ENCODE results near the gene DTX4.

DTX4 gene

DNA sequence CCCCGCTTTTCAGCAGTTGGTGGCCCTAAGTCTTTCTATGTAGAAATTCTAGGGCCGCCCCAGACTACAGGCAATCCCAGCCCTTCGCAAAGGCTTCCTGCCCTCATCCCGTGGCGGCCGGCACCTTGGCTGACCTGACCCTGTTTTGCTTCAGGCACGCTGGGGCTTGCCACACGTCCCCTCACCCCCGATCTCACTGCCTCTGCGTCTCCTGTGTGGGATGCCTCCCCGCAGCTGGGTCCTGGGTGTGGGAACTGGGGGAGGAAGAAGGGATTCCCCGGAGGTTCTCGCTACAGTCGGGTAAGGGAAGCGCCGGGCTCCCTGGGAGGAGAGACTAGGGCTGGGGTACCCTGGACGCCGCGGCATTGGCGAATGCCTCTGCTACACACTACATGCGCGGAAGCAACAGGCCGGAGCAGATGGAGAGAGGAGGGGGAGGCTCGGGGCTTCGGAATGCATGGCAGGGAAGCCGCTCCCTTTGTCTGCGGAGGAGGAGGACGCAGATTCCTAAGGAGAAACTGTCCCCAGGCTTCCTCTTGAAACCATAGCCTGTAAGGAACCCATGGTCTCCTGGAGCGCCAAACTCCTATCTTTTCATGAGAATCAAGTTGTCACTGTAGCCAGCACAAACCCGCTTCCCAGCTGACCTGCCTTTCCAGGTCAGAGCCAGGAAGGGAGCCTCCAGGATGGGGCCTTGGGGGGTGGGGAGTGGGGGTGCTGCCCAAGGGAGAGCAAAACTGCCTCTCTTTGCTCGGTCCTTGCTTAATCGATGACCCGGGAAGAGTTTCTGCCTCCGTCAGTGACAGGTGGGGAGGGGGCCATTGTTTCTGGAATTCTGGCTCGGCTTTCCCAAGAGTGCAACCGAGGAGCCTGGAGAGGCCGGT lies 1.4 kb downstream of the DTX4 start:
- H3K9me3 ChIP-seq (ENCODE audit: control insufficient read depth, insufficient read depth, low read length): no peaks in the 10 kb centered on the region
- peak overlapping the region; percentile 80 for H3K4me3 ChIP-seq (ENCODE audit: low read depth, low read length)
- peak overlapping the region; percentile 90 for H3K27ac ChIP-seq (ENCODE audit: low read depth, low read length)
- H3K9ac ChIP-seq (ENCODE audit: low read depth, low read length): peak overlapping the region; percentile 51; the same call in 1 of the 2 replicates
- H3K4me1 ChIP-seq (ENCODE audit: control insufficient read depth, insufficient read depth, low read length): peaks cover 22% of the 10 kb centered on the region
- peaks cover 5% of the 10 kb centered on the region; the same call in 1 of the 2 replicates for H3K27me3 ChIP-seq (ENCODE audit: control insufficient read depth, insufficient read depth, low read length)
- no peaks in the 10 kb centered on the region for H3K36me3 ChIP-seq (ENCODE audit: control insufficient read depth, insufficient read depth, low read length)

DNA sequence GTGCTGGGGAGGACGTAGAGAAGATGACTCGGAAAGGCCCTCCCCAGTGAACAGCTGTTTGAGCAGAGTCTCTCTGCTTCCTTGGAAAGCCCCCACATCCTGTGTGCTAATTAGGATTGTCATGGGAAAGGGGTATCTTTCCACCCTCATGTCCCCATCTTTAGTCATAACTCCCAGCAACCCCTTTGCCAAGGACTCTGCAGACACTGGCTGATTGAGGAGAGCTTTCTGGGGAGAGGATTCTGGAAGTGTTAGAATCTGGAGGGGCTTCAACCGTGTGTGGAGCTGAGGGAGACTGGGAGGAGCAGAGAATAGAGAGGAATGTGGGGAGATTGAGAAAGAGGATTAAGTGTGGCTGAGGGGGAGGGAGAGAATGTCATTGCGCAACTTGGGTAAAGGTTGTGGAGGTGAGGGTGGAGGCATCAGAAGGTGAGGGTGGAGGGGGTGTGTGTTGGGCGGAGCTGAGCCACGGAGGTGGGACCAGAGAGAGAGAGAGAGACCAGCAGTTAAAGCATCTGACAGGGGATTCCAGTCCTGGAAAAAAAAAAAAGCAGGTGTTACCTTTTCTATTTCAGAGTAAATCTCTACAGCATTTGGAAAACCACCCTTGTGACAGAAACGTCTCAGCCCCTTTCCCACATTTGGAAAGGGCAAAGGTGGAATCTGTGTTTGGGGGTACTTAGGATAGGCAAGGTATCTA lies 2.2 kb downstream of the DTX4 start:
- peak overlapping the region; percentile 80 for H3K4me3 ChIP-seq (ENCODE audit: low read depth, low read length)
- H3K9ac ChIP-seq (ENCODE audit: low read depth, low read length): peak overlapping the region; percentile 51; the same call in 1 of the 2 replicates
- peaks cover 22% of the 10 kb centered on the region for H3K4me1 ChIP-seq (ENCODE audit: control insufficient read depth, insufficient read depth, low read length)
- 0 out of 2 replicates have a peak, but pooled peaks cover 3% of the 10 kb centered on the region for H3K9me3 ChIP-seq (ENCODE audit: control insufficient read depth, insufficient read depth, low read length)
- H3K27ac ChIP-seq (ENCODE audit: low read depth, low read length): peak overlapping the region; percentile 90
- peaks cover 5% of the 10 kb centered on the region; the same call in 1 of the 2 replicates for H3K27me3 ChIP-seq (ENCODE audit: control insufficient read depth, insufficient read depth, low read length)
- no peaks in the 10 kb centered on the region for H3K36me3 ChIP-seq (ENCODE audit: control insufficient read depth, insufficient read depth, low read length)

DNA sequence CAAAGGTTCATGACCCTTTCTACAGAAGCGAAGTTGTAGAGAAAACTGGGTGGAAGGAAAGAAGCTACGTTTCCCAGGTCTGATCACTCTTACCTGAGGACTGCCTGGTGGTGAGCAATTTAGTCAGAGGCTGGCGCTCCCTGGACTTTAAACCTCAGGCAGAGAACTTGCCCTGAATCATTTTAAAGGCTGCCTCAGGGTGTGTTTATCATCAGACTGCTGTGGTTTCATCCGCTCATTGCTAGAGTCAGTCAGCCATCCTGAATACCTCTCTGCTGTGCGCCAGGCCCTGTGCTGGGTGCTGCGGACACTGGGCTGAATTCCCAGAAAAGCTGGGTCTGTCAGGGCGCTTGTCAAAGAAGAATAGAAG lies 2.7 kb downstream of the DTX4 start:
- Histone ChIP-seq H3K27ac (ENCODE audit: low read depth, low read length) (peak overlapping the region; percentile 56), H3K36me3 (ENCODE audit: control insufficient read depth, insufficient read depth, low read length) (no peaks in the 10 kb centered on the region)

DNA sequence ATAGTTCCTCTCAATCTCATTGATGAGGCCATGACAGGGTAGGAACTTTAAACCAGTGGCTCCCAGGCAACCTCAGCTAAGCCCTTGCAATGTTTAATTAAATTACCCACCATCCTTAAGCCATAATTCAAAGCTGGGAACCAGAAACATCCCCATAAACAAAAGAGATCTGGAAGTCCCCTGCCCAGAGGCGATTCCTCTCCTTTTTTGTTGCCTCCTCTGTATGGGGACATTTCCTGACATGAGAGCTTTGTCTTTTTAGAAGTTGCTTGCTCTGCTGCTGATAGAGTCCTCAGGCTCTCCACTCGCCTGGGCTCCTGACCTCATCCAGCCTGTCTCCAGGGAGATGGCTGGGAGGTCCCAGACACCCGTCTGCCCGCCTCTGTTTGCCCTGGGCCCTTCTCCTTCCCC lies 3.2 kb downstream of the DTX4 start:
- Histone ChIP-seq H3K9ac (ENCODE audit: low read depth, low read length) (no peak overlapping the region), H3K27ac (ENCODE audit: low read depth, low read length) (peak overlapping the region; percentile 56), H3K9me3 (ENCODE audit: control insufficient read depth, insufficient read depth, low read length) (0 out of 2 replicates have a peak, but pooled peaks cover 3% of the 10 kb centered on the region), H3K27me3 (ENCODE audit: control insufficient read depth, insufficient read depth, low read length) (peaks cover 5% of the 10 kb centered on the region; the same call in 1 of the 2 replicates), H3K36me3 (ENCODE audit: control insufficient read depth, insufficient read depth, low read length) (no peaks in the 10 kb centered on the region), H3K4me1 (ENCODE audit: control insufficient read depth, insufficient read depth, low read length) (peaks cover 22% of the 10 kb centered on the region), H3K4me3 (ENCODE audit: low read depth, low read length) (no peak overlapping the region)

More for the DNA sequence above, 2.7 kb downstream of the DTX4 start:
- Histone ChIP-seq H3K9ac (ENCODE audit: low read depth, low read length) (no peak overlapping the region), H3K4me3 (ENCODE audit: low read depth, low read length) (peak overlapping the region; percentile 80; the same call in 1 of the 2 replicates), H3K27me3 (ENCODE audit: control insufficient read depth, insufficient read depth, low read length) (peaks cover 5% of the 10 kb centered on the region; the same call in 1 of the 2 replicates), H3K4me1 (ENCODE audit: control insufficient read depth, insufficient read depth, low read length) (peaks cover 22% of the 10 kb centered on the region), H3K9me3 (ENCODE audit: control insufficient read depth, insufficient read depth, low read length) (0 out of 2 replicates have a peak, but pooled peaks cover 3% of the 10 kb centered on the region)

DNA sequence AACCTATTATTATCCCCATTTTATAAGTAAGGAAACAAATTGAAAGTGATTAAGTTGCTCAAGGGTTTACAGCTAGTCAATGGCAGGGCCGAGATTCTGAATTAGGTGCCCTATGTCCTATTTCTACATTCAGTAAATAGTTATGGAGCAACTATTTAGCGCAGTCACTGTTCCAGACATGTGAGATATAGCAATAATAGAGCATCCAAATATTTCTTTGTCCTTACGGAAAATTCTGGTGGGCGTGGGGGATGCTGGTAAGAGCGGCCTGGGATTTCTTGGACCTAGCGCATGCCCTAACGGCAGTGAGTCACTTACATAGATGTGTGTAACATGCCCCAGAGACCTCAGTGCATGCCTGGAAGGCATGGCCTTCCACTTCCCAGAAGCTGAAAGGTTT lies 4.4 kb downstream of the DTX4 start:
- H3K4me3 ChIP-seq (ENCODE audit: low read depth, low read length): no peak overlapping the region
- H3K9me3 ChIP-seq (ENCODE audit: control insufficient read depth, insufficient read depth, low read length): 0 out of 2 replicates have a peak, but pooled peaks cover 3% of the 10 kb centered on the region
- no peak overlapping the region for H3K27ac ChIP-seq (ENCODE audit: low read depth, low read length)
- no peak overlapping the region for H3K9ac ChIP-seq (ENCODE audit: low read depth, low read length)
- H3K36me3 ChIP-seq (ENCODE audit: control insufficient read depth, insufficient read depth, low read length): no peaks in the 10 kb centered on the region
- peaks cover 5% of the 10 kb centered on the region; the same call in 1 of the 2 replicates for H3K27me3 ChIP-seq (ENCODE audit: control insufficient read depth, insufficient read depth, low read length)
- H3K4me1 ChIP-seq (ENCODE audit: control insufficient read depth, insufficient read depth, low read length): peaks cover 18% of the 10 kb centered on the region

DNA sequence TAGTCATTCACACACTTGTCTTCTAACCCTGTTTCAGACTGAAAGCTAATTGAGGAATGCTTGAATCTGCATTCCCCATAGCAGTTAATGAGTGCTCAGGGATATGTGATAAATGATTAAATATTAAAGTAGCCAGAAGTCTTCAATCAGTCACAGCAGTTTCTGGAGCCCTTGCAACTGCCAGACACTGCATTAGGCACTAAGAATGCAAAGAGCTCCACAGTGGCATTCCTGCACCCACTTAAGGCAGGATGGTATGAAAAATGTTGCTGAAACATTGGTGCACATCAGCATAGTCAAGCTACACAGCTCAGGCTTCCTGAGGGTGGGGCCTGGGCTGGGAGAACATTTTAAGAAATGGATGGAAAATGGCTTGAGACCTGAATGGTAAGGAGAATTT lies 6.5 kb downstream of the DTX4 start:
- 0 out of 2 replicates have a peak, but pooled peaks cover 3% of the 10 kb centered on the region for H3K9me3 ChIP-seq (ENCODE audit: control insufficient read depth, insufficient read depth, low read length)
- H3K4me3 ChIP-seq (ENCODE audit: low read depth, low read length): no peak overlapping the region
- H3K4me1 ChIP-seq (ENCODE audit: control insufficient read depth, insufficient read depth, low read length): peaks cover 18% of the 10 kb centered on the region
- H3K27me3 ChIP-seq (ENCODE audit: control insufficient read depth, insufficient read depth, low read length): no peaks in the 10 kb centered on the region
- H3K9ac ChIP-seq (ENCODE audit: low read depth, low read length): no peak overlapping the region
- H3K36me3 ChIP-seq (ENCODE audit: control insufficient read depth, insufficient read depth, low read length): peaks cover 14% of the 10 kb centered on the region
- no peak overlapping the region for H3K27ac ChIP-seq (ENCODE audit: low read depth, low read length)

DNA sequence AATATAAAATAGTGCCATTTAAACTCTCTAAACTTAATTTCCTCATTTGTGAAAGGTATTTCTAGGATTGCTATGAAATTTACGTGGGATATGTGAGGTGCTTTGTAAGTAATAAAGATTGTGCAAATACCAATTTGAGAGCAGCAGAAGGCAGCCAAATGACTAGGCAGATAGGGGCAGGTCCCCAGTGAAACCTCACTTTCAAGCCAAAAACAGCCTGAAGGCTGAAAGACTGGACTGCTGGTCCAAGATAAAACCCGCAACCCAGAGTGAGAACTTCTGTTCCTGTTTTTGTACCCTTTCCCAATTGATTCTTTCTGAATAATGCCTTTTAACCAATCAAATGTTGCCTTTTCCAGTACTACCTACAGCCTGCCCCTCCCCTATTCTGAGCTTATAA lies 7.2 kb downstream of the DTX4 start:
- H3K4me3 ChIP-seq (ENCODE audit: low read depth, low read length): no peak overlapping the region
- peaks cover 18% of the 10 kb centered on the region for H3K36me3 ChIP-seq (ENCODE audit: control insufficient read depth, insufficient read depth, low read length)
- no peak overlapping the region for H3K9ac ChIP-seq (ENCODE audit: low read depth, low read length)
- 0 out of 2 replicates have a peak, but pooled peaks cover 3% of the 10 kb centered on the region for H3K9me3 ChIP-seq (ENCODE audit: control insufficient read depth, insufficient read depth, low read length)
- H3K4me1 ChIP-seq (ENCODE audit: control insufficient read depth, insufficient read depth, low read length): peaks cover 14% of the 10 kb centered on the region
- H3K27ac ChIP-seq (ENCODE audit: low read depth, low read length): no peak overlapping the region
- no peaks in the 10 kb centered on the region for H3K27me3 ChIP-seq (ENCODE audit: control insufficient read depth, insufficient read depth, low read length)

DNA sequence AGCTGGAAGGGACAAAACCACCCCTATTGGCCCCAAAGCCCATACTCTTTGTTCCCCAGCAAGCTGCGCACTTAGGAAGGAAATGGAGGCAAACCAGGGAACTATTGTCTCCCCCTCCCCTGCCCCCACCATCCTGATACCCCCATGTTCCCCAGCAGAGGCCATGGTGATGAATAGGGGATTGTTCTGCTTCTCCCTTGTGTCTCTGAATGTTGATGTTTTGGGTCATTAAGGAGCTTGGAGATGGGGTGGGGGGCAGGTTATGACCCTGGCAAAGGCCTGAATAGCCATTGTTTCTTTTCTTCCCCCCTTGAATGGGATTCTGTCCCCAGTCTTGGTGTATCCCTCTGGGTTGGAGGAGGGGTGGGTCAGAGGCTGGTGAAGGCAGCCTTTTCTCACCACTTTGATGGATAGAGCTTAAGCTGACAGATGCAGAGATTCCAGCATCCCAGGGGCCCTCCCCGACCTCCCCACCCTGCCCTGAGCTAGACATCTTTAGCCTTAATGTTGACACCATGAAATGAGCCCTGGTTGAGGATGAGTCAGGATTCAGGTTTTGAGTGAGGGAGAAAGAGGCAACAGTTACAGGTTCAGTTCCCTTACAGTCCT lies 8.3 kb downstream of the DTX4 start:
- no peak overlapping the region for H3K27ac ChIP-seq (ENCODE audit: low read depth, low read length)
- H3K27me3 ChIP-seq (ENCODE audit: control insufficient read depth, insufficient read depth, low read length): no peaks in the 10 kb centered on the region
- no peak overlapping the region for H3K4me3 ChIP-seq (ENCODE audit: low read depth, low read length)
- peaks cover 18% of the 10 kb centered on the region for H3K36me3 ChIP-seq (ENCODE audit: control insufficient read depth, insufficient read depth, low read length)
- peaks cover 3% of the 10 kb centered on the region; the same call in 1 of the 2 replicates for H3K4me1 ChIP-seq (ENCODE audit: control insufficient read depth, insufficient read depth, low read length)
- H3K9ac ChIP-seq (ENCODE audit: low read depth, low read length): no peak overlapping the region
- H3K9me3 ChIP-seq (ENCODE audit: control insufficient read depth, insufficient read depth, low read length): 0 out of 2 replicates have a peak, but pooled peaks cover 3% of the 10 kb centered on the region

DNA sequence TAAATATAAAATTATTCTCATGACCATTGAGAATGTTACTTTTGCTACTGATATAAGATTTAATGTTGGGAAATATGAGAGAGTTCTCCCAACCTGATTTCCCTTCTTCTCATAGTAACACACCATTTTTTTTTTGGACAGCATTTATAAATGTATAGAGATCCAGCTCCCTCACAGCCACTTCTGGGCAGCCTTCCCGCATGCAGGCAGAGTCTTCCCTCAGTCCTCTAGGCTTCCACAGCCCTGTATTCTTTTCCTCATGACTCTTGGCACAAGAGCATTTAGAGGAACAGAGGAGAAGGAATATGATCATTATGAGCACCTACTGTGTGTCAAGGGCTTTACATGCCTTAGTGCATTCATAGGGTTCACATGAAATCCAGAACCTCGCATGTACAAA lies 9.0 kb downstream of the DTX4 start:
- no peak overlapping the region for H3K4me3 ChIP-seq (ENCODE audit: low read depth, low read length)

DNA sequence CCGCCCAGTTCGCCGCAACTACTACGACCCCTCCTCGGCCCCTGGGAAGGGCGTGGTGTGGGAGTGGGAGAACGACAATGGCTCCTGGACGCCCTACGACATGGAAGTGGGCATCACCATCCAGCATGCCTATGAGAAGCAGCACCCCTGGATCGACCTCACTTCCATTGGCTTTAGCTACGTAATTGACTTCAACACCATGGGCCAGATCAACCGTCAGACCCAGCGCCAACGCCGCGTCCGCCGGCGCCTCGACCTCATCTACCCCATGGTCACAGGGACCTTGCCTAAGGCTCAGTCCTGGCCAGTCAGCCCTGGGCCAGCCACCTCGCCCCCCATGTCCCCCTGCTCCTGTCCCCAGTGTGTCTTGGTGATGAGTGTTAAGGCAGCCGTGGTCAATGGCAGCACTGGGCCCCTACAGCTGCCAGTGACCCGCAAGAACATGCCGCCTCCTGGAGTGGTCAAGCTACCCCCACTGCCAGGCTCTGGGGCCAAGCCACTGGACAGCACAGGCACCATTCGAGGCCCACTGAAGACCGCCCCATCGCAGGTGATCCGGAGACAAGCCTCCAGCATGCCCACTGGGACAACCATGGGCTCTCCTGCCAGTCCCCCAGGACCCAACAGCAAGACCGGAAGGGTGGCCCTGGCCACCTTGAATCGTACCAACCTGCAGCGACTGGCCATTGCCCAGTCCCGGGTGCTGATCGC lies 10.0 kb downstream of the DTX4 start:
- H3K4me3 ChIP-seq (ENCODE audit: low read depth, low read length): no peak overlapping the region
- 0 out of 2 replicates have a peak, but pooled peaks cover 3% of the 10 kb centered on the region for H3K9me3 ChIP-seq (ENCODE audit: control insufficient read depth, insufficient read depth, low read length)
- H3K27me3 ChIP-seq (ENCODE audit: control insufficient read depth, insufficient read depth, low read length): no peaks in the 10 kb centered on the region
- peaks cover 18% of the 10 kb centered on the region for H3K36me3 ChIP-seq (ENCODE audit: control insufficient read depth, insufficient read depth, low read length)
- no peak overlapping the region for H3K27ac ChIP-seq (ENCODE audit: low read depth, low read length)
- peaks cover 4% of the 10 kb centered on the region; the same call in 1 of the 2 replicates for H3K4me1 ChIP-seq (ENCODE audit: control insufficient read depth, insufficient read depth, low read length)
- H3K9ac ChIP-seq (ENCODE audit: low read depth, low read length): no peak overlapping the region

More for the DNA sequence above, 9.0 kb downstream of the DTX4 start:
- Histone ChIP-seq H3K4me1 (ENCODE audit: control insufficient read depth, insufficient read depth, low read length) (peaks cover 3% of the 10 kb centered on the region; the same call in 1 of the 2 replicates), H3K27me3 (ENCODE audit: control insufficient read depth, insufficient read depth, low read length) (no peaks in the 10 kb centered on the region), H3K36me3 (ENCODE audit: control insufficient read depth, insufficient read depth, low read length) (peaks cover 18% of the 10 kb centered on the region), H3K27ac (ENCODE audit: low read depth, low read length) (no peak overlapping the region), H3K9ac (ENCODE audit: low read depth, low read length) (no peak overlapping the region), H3K9me3 (ENCODE audit: control insufficient read depth, insufficient read depth, low read length) (0 out of 2 replicates have a peak, but pooled peaks cover 3% of the 10 kb centered on the region)

All from HUES48 (cell line).